Fibroblast of peridontal ligament (primary cell): ENCODE measurements around the gene CCDC146.
"Not testable (repeated sequence)": the region's sequence is repeated elsewhere in the genome, so short reads cannot be mapped to it uniquely, and the experiment has no call there.

Experiments used
- DNase-seq: peaks from one replicate; pipeline ENCODE4 v3.0.0-alpha.2; 2010; ENCODE audit errors: extremely low read depth

Gene CCDC146

GRCh38 chr7:77121860-77122681, at the start of gene CCDC146:
Gene CCDC146 (plus strand): TSS chr7:77122615. CDS start chr7:77167669, 45,054 bp downstream.
- peak; percentile 98 for DNase-seq

GRCh38 chr7:77074786-77075396, 47.5 kb upstream of the CCDC146 start:
- DNase-seq: peak; percentile 66

GRCh38 chr7:77077060-77077459, 45.4 kb upstream of the CCDC146 start:
- DNase-seq: not testable (repeated sequence)

- DNase-seq: not testable (repeated sequence)
These were observed 43.3 kb upstream of the CCDC146 start for GRCh38 chr7:77079112-77079511.

- not testable (repeated sequence) for DNase-seq
These were observed 42.8 kb upstream of the CCDC146 start for GRCh38 chr7:77079624-77080023.

- not testable (repeated sequence) for DNase-seq
These were observed 42.2 kb upstream of the CCDC146 start for GRCh38 chr7:77080236-77080635.

GRCh38 chr7:77082192-77082591, 40.2 kb upstream of the CCDC146 start:
- not testable (repeated sequence) for DNase-seq

- DNase-seq: not testable (repeated sequence)
These were observed 30.1 kb upstream of the CCDC146 start for GRCh38 chr7:77092301-77092700.

- not testable (repeated sequence) for DNase-seq
These were observed 21.9 kb upstream of the CCDC146 start for GRCh38 chr7:77100501-77100900.

GRCh38 chr7:77101187-77101586, 21.2 kb upstream of the CCDC146 start:
- DNase-seq: not testable (repeated sequence)

GRCh38 chr7:77102671-77103070, 19.7 kb upstream of the CCDC146 start:
- not testable (repeated sequence) for DNase-seq

- DNase-seq: peak; percentile 79
These were observed 16.5 kb upstream of the CCDC146 start for GRCh38 chr7:77105904-77106303.

GRCh38 chr7:77107659-77108058, 14.8 kb upstream of the CCDC146 start:
- peak; percentile 24 for DNase-seq

GRCh38 chr7:77108362-77108761, 14.1 kb upstream of the CCDC146 start:
- DNase-seq: peak; percentile 32

GRCh38 chr7:77112719-77113306, 9.6 kb upstream of the CCDC146 start:
- DNase-seq: peak; percentile 57

GRCh38 chr7:77125486-77125885, 3.1 kb downstream of the CCDC146 start:
- DNase-seq: peak; percentile 41

GRCh38 chr7:77127009-77127408, 4.6 kb downstream of the CCDC146 start:
- DNase-seq: not testable (repeated sequence)

- DNase-seq: peak; percentile 9
These were observed 6.4 kb downstream of the CCDC146 start for GRCh38 chr7:77128582-77129410.

GRCh38 chr7:77131781-77132180, 9.4 kb downstream of the CCDC146 start:
- DNase-seq: not testable (repeated sequence)

GRCh38 chr7:77138668-77139067, 16.3 kb downstream of the CCDC146 start:
- not testable (repeated sequence) for DNase-seq

GRCh38 chr7:77140291-77140690, 17.9 kb downstream of the CCDC146 start:
- not testable (repeated sequence) for DNase-seq

- peak; percentile 30 for DNase-seq
These were observed 29.8 kb downstream of the CCDC146 start for GRCh38 chr7:77152232-77152631.
